ENCODE results near the gene MCAT. TPM values are rescaled to one million over a fixed set of nuclear protein-coding genes. Genes with fewer than 3 reads are reported as not detected.

The MCAT gene
- total and polyA plus RNA-seq, 10 donors: 7.6 to 25.3 (median 11.4) TPM

GRCh38 chr22:43152003-43152356, 8.8 kb upstream of the MCAT start:
- Histone ChIP-seq H3K27ac (peak overlapping the region; percentile 65 to 96 (median 93)), H3K4me3 (peak overlapping the region; percentile 71 to 98 (median 92)), H3K4me1 (peaks cover 12 to 94% (median 71%) of the 10 kb centered on the region in 6 donors), H3K9me3 (no peaks in the 10 kb centered on the region), H3K27me3 (replicated peaks in 1 of 7) (peaks cover 0 to 10% (median 0%) of the 10 kb centered on the region in 7 donors), H3K36me3 (peaks cover 0 to 18% (median 0%) of the 10 kb centered on the region in 6 donors)
- DNase-seq: no peak
- 1 to 8% (median 7%) methylated on average over 13 to 18 of the region's 18 CpGs for WGBS, 5 donors
- intact Hi-C loops (cut with DNase I; ENCODE audit: low total_unique reads): no loop called here
- TF ChIP-seq POLR2AphosphoS5 (IDR thresholded peaks at IDR 0.05) (no peak), CTCF (IDR thresholded peaks at IDR 0.05 in 8 of 11, conservative IDR thresholded peaks at IDR 0.05 in 3 of 11) (no peak), POLR2A (IDR thresholded peaks at IDR 0.05) (no peak)

GRCh38 chr22:43151251-43152002, 8.2 kb upstream of the MCAT start, which contains the start of gene TSPO:
Gene TSPO (plus strand): TSS chr22:43151559. CDS start chr22:43159239, 7,680 bp downstream.
- Histone ChIP-seq H3K36me3 (peaks cover 0 to 16% (median 0%) of the 10 kb centered on the region in 6 donors), H3K27ac (peak within 1 kb of the TSS; percentile 65 to 96 (median 93)), H3K4me1 (peaks cover 12 to 94% (median 71%) of the 10 kb centered on the region in 6 donors), H3K9me3 (no peaks in the 10 kb centered on the region), H3K27me3 (replicated peaks in 1 of 7) (peaks cover 0 to 10% (median 0%) of the 10 kb centered on the region in 7 donors), H3K4me3 (peak within 1 kb of the TSS; percentile 71 to 98 (median 92))
- intact Hi-C loops (cut with DNase I; ENCODE audit: low total_unique reads): no loop called here
- WGBS, 5 donors: 1 to 2% (median 1%) methylated on average over 48 to 75 of the region's 75 CpGs
- TF ChIP-seq POLR2A (IDR thresholded peaks at IDR 0.05): no peak
- peak; percentile 73 to 89 (median 86) for TF ChIP-seq POLR2AphosphoS5 (IDR thresholded peaks at IDR 0.05)
- TF ChIP-seq CTCF (IDR thresholded peaks at IDR 0.05 in 8 of 11, conservative IDR thresholded peaks at IDR 0.05 in 3 of 11): no peak
- peak; percentile 95 for DNase-seq

- Histone ChIP-seq H3K36me3 (peaks cover 0 to 10% (median 0%) of the 10 kb centered on the region in 6 donors), H3K4me1 (peaks cover 12 to 94% (median 69%) of the 10 kb centered on the region in 6 donors), H3K9me3 (no peaks in the 10 kb centered on the region), H3K27ac (peak overlapping the region; percentile 65 to 96 (median 93)), H3K27me3 (replicated peaks in 1 of 7) (peaks cover 0 to 10% (median 0%) of the 10 kb centered on the region in 7 donors), H3K4me3 (peak overlapping the region; percentile 71 to 98 (median 92))
- WGBS, 5 donors: 67 to 86% (median 73%) methylated on average over 8 to 15 of the region's 15 CpGs
- intact Hi-C loops (cut with DNase I; ENCODE audit: low total_unique reads): no loop called here
- TF ChIP-seq POLR2A (IDR thresholded peaks at IDR 0.05): no peak
- peak; percentile 81 for DNase-seq
These were observed 7.6 kb upstream of the MCAT start for GRCh38 chr22:43150731-43151206.

GRCh38 chr22:43148581-43148980, 5.4 kb upstream of the MCAT start:
- peaks cover 0 to 10% (median 0%) of the 10 kb centered on the region in 7 donors for H3K27me3 ChIP-seq (replicated peaks in 1 of 7)
- peak overlapping the region in 1 of 8 donors; percentile 44 for H3K4me3 ChIP-seq
- peak; percentile 88 for DNase-seq
- intact Hi-C loops (cut with DNase I; ENCODE audit: low total_unique reads): no loop called here
- peak overlapping the region in 7 of 8 donors; percentile 24 to 96 (median 82) for H3K27ac ChIP-seq
- peaks cover 12 to 90% (median 58%) of the 10 kb centered on the region in 6 donors for H3K4me1 ChIP-seq
- no peaks in the 10 kb centered on the region for H3K36me3 ChIP-seq
- 19 to 53% (median 32%) methylated on average over 5 to 6 of the region's 6 CpGs for WGBS, 5 donors
- TF ChIP-seq POLR2A (IDR thresholded peaks at IDR 0.05) (no peak), POLR2AphosphoS5 (IDR thresholded peaks at IDR 0.05) (peak; percentile 35 to 58 (median 38))
- no peaks in the 10 kb centered on the region for H3K9me3 ChIP-seq

GRCh38 chr22:43147821-43148220, 4.6 kb upstream of the MCAT start:
- peak overlapping the region in 7 of 8 donors; percentile 67 to 96 (median 82) for H3K27ac ChIP-seq
- intact Hi-C loops (cut with DNase I; ENCODE audit: low total_unique reads): no loop called here
- WGBS, 5 donors: 23 to 57% (median 43%) methylated on average over 8 of the region's 8 CpGs

More at GRCh38 chr22:43147821-43148220, 4.6 kb upstream of the MCAT start:
- no peak for DNase-seq
- no peaks in the 10 kb centered on the region for H3K9me3 ChIP-seq
- H3K4me1 ChIP-seq: peaks cover 12 to 93% (median 58%) of the 10 kb centered on the region in 6 donors
- TF ChIP-seq POLR2AphosphoS5 (IDR thresholded peaks at IDR 0.05): peak in 1 of 3 donors; percentile 27
- no peak for TF ChIP-seq CTCF (IDR thresholded peaks at IDR 0.05 in 8 of 11, conservative IDR thresholded peaks at IDR 0.05 in 3 of 11)
- peaks cover 0 to 10% (median 0%) of the 10 kb centered on the region in 7 donors for H3K27me3 ChIP-seq (replicated peaks in 1 of 7)
- peak overlapping the region in 2 of 8 donors; percentile 9 to 44 for H3K4me3 ChIP-seq
- H3K36me3 ChIP-seq: no peaks in the 10 kb centered on the region
